GM12873 (cell line): ENCODE data around the gene GOLGA7B.

Experiments used
- CTCF ChIP-seq: IDR thresholded peaks from 2 replicates; pipeline ENCODE4 v1.5.1; 2012; ENCODE audit warnings: low read depth, mild to moderate bottlenecking, moderate library complexity, low read length, control low read depth; ENCODE audit not compliant: insufficient read depth; ENCODE audit errors: missing control alignments

Gene GOLGA7B

DNA sequence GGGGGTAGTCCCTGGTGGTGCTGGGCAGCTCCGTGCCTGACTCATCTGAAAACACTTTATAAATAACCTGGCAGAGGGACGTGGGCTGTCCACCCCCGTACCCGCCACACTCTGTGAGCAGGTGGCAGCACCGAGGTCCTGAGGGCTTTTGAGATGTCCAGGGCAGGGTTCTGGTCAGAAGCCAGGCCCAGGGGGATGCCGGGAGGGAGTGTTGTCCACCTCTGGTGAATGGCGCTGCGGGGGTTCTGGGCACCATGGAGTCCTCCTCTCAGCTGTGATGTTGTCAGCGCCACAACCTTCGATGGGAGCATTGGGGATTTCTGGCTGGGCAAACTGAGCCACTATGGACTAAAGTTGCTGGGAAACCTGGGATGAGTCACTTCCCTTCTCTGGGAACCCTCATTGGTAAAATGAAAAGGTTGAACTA is 27.4 kb upstream of the GOLGA7B start:
- no peak for TF ChIP-seq CTCF

DNA sequence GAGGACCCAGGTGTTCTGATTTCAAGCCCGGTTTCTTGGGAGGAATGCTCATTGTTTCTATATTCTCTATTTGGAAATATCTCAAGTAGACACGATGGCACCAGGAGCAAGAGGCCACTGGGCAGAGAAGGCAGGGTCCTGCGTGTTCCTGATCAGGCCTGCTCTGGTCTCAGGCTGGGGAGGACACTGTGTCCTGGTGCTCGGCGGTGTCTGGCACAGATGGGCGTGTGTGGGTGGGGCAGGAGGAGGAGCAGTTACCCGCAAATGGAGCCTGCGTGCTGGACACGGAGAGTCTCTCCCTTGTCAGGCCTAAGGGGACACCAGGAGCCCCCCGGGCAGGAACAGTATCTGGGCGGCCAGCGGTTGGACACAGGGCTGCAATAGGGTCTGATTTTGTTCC is 25.9 kb upstream of the GOLGA7B start:
- TF ChIP-seq CTCF, result no peak

- no peak for TF ChIP-seq CTCF
Measured at GRCh38 chr10:97825020-97825760, 24.5 kb upstream of the GOLGA7B start.

DNA sequence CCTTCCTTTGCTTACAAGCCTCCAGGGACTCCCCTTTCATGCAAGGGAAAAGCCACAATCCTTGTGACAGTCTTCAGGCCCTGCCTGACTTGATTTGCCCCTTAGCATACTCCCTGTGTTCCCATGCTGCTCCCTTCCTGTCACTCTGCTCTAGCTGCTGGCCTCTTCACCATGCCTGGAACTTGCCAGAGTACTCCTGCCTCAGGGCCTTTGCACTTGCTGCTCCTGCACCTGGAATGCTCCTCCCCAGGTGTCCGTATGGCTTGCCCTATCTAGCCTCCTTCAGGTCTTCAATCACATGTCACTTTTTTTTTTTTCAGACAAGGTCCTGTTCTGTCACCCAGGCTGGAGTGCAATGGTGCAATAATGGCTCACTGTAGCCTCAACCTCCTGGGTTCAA is 22.8 kb upstream of the GOLGA7B start:
- TF ChIP-seq CTCF, result no peak

DNA sequence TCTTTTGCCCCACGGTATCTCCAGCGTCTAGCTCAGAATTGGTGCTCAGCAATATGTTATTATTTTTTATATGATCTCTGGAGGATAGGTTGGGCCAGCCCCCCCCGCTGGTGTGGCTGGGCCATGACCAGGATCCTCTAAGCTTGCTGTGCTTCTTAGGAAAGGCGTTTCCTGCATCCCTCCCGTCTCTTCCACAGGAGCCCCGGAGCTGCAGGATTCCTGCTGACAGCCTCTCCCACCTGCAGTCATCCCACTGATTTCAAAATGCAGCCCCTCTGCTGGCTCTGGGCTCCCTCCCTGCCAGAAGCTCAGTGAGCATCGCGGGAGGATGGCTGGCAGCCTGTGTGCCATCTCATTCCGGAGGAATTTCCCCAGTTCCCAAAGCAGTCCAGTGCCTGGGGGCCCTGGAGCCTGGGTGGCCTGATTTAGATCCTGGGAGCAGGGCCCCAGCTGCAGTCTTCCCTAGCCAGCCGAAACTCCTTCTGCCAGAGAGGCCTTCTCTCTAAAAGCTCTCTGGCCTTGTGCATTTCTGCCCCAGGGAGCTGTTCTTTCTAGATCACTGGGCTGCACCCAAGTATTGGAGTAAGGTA is 21.8 kb upstream of the GOLGA7B start:
- no peak for TF ChIP-seq CTCF

GRCh38 chr10:97828721-97829120 is 20.9 kb upstream of the GOLGA7B start:
- no peak for TF ChIP-seq CTCF

DNA sequence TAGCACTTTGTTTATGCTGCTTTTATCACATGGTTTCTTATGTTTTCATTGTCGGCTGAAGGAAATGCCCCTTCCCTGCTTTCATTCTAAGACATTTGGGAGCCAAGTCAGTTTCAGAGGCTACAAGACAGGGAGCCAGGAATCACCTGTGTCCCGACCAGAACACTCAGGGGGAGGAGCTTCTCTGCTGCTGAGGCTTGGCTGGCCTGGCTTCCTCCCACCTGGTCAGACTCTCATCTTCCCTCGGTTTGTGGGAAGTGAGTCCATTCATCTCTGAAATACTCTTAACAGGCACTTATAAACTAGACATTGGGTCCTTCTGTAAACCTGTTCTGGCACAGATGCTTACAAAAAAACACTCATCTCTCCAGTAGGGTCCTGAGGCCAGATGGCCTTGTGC is 19.6 kb upstream of the GOLGA7B start:
- TF ChIP-seq CTCF, result no peak
